NB4 (cell line): Measurements from ENCODE around the gene SHOX.

Experiments
- DNase-seq: peaks from one replicate; pipeline ENCODE4 v3.0.0; 2010; ENCODE audit warnings: low read depth
- H3K4me3 ChIP-seq: one replicate; pipeline ENCODE4 v1.5.1; 2011; ENCODE audit warnings: mild to moderate bottlenecking, low read depth, low read length, moderate library complexity
- MYC ChIP-seq: IDR thresholded peaks from 2 replicates; pipeline ENCODE4 v1.6.1; 2011; ENCODE audit warnings: low read depth, low read length
- POLR2A ChIP-seq: IDR thresholded peaks from 2 replicates; pipeline ENCODE4 v1.6.1; 2011; ENCODE audit warnings: mild to moderate bottlenecking; ENCODE audit not compliant: insufficient read length; ENCODE audit errors: extremely low read depth
- TF ChIP-seq, protein P1 (sequence below): IDR thresholded peaks from 2 replicates; pipeline ENCODE4 v1.6.1; 2011; ENCODE audit warnings: low read depth, low read length
- TF ChIP-seq, protein P2 (sequence below): IDR thresholded peaks from one replicate; pipeline ENCODE4 v1.5.1; 2012; ENCODE audit warnings: low read depth, low read length

The SHOX gene

GRCh38 chrX:661154-661553, 30.6 kb downstream of the SHOX start:
- TF ChIP-seq, protein P1, sequence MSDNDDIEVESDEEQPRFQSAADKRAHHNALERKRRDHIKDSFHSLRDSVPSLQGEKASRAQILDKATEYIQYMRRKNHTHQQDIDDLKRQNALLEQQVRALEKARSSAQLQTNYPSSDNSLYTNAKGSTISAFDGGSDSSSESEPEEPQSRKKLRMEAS = no peak
- TF ChIP-seq, protein P2, sequence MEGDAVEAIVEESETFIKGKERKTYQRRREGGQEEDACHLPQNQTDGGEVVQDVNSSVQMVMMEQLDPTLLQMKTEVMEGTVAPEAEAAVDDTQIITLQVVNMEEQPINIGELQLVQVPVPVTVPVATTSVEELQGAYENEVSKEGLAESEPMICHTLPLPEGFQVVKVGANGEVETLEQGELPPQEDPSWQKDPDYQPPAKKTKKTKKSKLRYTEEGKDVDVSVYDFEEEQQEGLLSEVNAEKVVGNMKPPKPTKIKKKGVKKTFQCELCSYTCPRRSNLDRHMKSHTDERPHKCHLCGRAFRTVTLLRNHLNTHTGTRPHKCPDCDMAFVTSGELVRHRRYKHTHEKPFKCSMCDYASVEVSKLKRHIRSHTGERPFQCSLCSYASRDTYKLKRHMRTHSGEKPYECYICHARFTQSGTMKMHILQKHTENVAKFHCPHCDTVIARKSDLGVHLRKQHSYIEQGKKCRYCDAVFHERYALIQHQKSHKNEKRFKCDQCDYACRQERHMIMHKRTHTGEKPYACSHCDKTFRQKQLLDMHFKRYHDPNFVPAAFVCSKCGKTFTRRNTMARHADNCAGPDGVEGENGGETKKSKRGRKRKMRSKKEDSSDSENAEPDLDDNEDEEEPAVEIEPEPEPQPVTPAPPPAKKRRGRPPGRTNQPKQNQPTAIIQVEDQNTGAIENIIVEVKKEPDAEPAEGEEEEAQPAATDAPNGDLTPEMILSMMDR = no peak
- TF ChIP-seq MYC (no peak), POLR2A (no peak)

GRCh38 chrX:662126-662525, 31.5 kb downstream of the SHOX start:
- H3K4me3 ChIP-seq = no peak overlapping the region
- no peak for TF ChIP-seq POLR2A
- TF ChIP-seq, protein P2 = no peak
- TF ChIP-seq MYC = no peak
- TF ChIP-seq, protein P1 = no peak
- no peak for DNase-seq

More at GRCh38 chrX:661154-661553, 30.6 kb downstream of the SHOX start:
- no peak for DNase-seq
- H3K4me3 ChIP-seq = no peak overlapping the region

- no peak for DNase-seq
- H3K4me3 ChIP-seq = no peak overlapping the region
- TF ChIP-seq, protein P1 = no peak
- TF ChIP-seq MYC = no peak
- no peak for TF ChIP-seq POLR2A
- TF ChIP-seq, protein P2 = no peak
Observed at GRCh38 chrX:663841-664240, 33.2 kb downstream of the SHOX start.

- H3K4me3 ChIP-seq = no peak overlapping the region
- DNase-seq = no peak
- TF ChIP-seq MYC = no peak
- TF ChIP-seq, protein P2 = no peak
- no peak for TF ChIP-seq POLR2A
- TF ChIP-seq, protein P1 = no peak
Observed at GRCh38 chrX:666762-667720, 36.5 kb downstream of the SHOX start.

- DNase-seq = no peak
- no peak overlapping the region for H3K4me3 ChIP-seq
- TF ChIP-seq, protein P1 = no peak
Observed at GRCh38 chrX:670645-671044, 40.1 kb downstream of the SHOX start.

GRCh38 chrX:672931-673330, 42.3 kb downstream of the SHOX start:
- TF ChIP-seq, protein P1 = no peak
- TF ChIP-seq POLR2A (no peak), MYC (no peak)
- TF ChIP-seq, protein P2 = no peak
- DNase-seq = no peak
- no peak overlapping the region for H3K4me3 ChIP-seq
